GM03348 (cell line): ENCODE results near the gene NMUR2.

Experiments
- DNase-seq: peaks from one replicate; pipeline ENCODE4 v3.0.0; 2012; ENCODE audit warnings: low spot score

Gene NMUR2

GRCh38 chr5:152369298-152369697 is 35.8 kb downstream of the NMUR2 start:
- DNase-seq, result no peak

DNA sequence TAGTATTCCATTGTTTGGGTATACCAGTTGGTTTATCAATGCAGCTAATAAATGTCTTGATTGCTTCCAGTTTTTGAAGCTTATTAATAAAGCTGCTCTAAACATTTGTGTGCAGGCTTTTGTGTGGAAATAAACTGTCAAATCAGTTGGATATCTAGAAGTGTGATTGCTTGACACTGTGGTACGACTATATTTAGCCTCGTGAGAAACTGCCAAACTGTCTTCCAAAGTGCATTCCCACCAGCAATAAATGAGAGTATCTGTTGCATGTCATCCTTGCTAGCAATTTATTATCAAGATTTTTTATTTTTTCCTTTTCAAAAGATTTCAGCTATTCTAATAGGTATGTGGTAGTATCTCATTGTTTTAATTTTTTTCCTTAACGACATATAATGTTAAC is 37.5 kb downstream of the NMUR2 start:
- no peak for DNase-seq

- DNase-seq, result no peak
These were observed 38.4 kb downstream of the NMUR2 start for GRCh38 chr5:152366716-152367115.

- DNase-seq, result no peak
These were observed 40.2 kb downstream of the NMUR2 start for GRCh38 chr5:152364899-152365298.

- DNase-seq, result no peak
These were observed 40.9 kb downstream of the NMUR2 start for GRCh38 chr5:152364172-152364571.

DNA sequence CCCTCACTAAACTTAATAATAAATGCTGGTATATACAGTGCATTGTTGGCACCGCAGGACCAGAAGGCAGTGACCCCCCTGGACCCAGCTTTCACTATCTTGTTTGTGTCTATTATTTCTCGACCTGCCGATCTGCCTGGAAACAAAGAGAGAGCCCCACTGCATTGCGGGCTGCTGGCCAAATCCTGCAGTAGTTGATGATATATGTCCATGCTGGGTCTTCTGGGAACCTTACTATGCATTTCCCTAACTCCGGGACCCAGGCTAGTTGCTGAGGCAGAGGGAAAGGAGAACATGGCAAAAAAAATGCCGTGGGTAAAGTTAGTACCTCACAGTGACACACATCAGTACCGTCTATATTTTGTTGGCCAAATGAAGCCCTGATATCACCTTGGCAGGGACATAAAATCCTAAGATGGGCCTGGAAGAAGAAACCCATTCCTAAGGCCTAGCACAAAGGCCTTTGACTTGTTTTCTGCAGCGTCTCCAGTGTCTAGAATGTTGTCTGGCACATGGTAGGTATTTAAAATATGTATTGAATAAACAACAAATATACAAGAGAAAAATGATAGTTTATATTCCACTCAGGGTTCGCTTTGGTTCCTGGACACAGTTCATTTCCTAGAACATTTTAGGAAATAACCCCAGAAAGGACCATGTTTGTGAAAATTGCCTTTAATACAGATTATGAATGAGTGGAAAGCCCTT is 46.1 kb downstream of the NMUR2 start:
- DNase-seq, result no peak

DNA sequence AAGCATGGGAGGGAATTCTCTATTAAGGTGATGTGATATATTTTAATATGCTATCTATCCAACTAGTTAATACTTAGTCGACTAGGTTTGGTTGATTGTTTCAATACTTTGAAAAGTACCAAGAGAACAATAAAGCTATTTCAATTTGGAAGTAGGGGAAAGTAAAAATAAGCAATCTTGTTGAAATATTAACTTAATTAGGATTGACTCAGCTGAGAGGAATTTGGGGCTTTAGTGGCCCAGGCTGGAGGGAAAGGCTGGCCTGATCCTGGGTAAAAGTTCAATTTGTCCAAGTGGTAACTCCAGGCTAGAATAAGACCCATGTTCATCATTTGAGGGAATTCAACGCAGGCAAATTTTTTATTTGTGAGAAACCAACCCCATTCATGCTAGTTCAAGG is 48.6 kb downstream of the NMUR2 start:
- DNase-seq, result no peak

GRCh38 chr5:152355061-152355460 is 50.0 kb downstream of the NMUR2 start:
- DNase-seq, result no peak

DNA sequence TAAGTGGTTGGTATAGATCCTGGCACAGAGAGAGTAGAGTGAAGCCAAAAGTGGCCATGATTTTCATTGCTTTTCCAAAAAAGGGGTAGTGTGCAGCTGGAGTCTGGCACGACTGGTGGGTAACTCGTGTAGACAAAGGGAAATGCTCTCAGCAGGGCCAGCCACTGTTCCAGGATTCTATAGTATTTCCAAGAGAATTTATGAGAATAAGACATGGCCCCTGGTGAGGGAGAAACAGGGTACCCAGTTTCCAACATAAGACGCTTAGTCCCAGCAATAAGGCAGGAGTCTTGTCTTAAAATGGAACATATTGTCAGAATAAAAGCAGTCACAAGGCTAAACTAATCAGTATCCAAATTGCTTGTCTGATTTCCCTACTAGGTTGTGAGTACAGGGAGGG is 52.1 kb downstream of the NMUR2 start:
- DNase-seq, result no peak

- peak; percentile 46 for DNase-seq
These were observed 55.2 kb downstream of the NMUR2 start for GRCh38 chr5:152349683-152350526.
